Suppressor macrophage treated with lipopolysaccharide for 1 hour (primary cell): Measurements from ENCODE around the gene ENGASE.
A peak's percentile ranks its signal among the peaks of the same experiment; 100 is the strongest.
"Not testable (repeated sequence)": the region's sequence is repeated elsewhere in the genome, so short reads cannot be mapped to it uniquely, and the experiment has no call there.

Source experiments
- DNase-seq, 3 donors: peaks; one replicate each; pipeline ENCODE4 v3.0.0-alpha.2; 2020 to 2022

The ENGASE gene

GRCh38 chr17:79054200-79054960, 20.2 kb upstream of the ENGASE start:
- peak; percentile 56 to 61 (median 58) for DNase-seq

- no peak for DNase-seq
These were observed 19.4 kb upstream of the ENGASE start for GRCh38 chr17:79055197-79055596.

- DNase-seq: peak; percentile 31 to 56 (median 46)
These were observed 16.8 kb upstream of the ENGASE start for GRCh38 chr17:79057737-79058385.

- peak; percentile 52 to 70 (median 69) for DNase-seq
These were observed 11.9 kb upstream of the ENGASE start for GRCh38 chr17:79062691-79063090.

GRCh38 chr17:79064026-79064425, 10.6 kb upstream of the ENGASE start:
- no peak for DNase-seq

- DNase-seq: peak; percentile 75 to 83 (median 83)
These were observed 9.4 kb upstream of the ENGASE start for GRCh38 chr17:79065105-79065670.

GRCh38 chr17:79066963-79067362, 7.7 kb upstream of the ENGASE start:
- no peak for DNase-seq

GRCh38 chr17:79070266-79070880, 4.3 kb upstream of the ENGASE start:
- DNase-seq: no peak

GRCh38 chr17:79071161-79071740, 3.4 kb upstream of the ENGASE start:
- no peak for DNase-seq

- no peak for DNase-seq
These were observed 2.1 kb upstream of the ENGASE start for GRCh38 chr17:79072544-79072943.

GRCh38 chr17:79073016-79073705, 1.5 kb upstream of the ENGASE start:
- no peak for DNase-seq

GRCh38 chr17:79073706-79074088, 927 bp upstream of the ENGASE start:
- no peak for DNase-seq

- not testable (repeated sequence) for DNase-seq
These were observed 439 bp upstream of the ENGASE start for GRCh38 chr17:79074121-79074648.

GRCh38 chr17:79075446-79075750, 774 bp downstream of the ENGASE start:
- no peak for DNase-seq

GRCh38 chr17:79075861-79076406, 1.3 kb downstream of the ENGASE start:
- no peak for DNase-seq

- DNase-seq: no peak
These were observed 3.0 kb downstream of the ENGASE start for GRCh38 chr17:79077587-79077986.

GRCh38 chr17:79078476-79079190, 4.0 kb downstream of the ENGASE start:
- DNase-seq: no peak

GRCh38 chr17:79079421-79080200, 5.0 kb downstream of the ENGASE start:
- DNase-seq: no peak

GRCh38 chr17:79080349-79080748, 5.7 kb downstream of the ENGASE start:
- DNase-seq: no peak

- no peak for DNase-seq
These were observed 6.2 kb downstream of the ENGASE start for GRCh38 chr17:79080761-79081290.
